Neural crest cell (in vitro differentiated cells): Measurements from ENCODE around the gene HSD3B7. TPM values are rescaled to one million over a fixed set of nuclear protein-coding genes. Genes with fewer than 3 reads are reported as not detected.
A peak's percentile ranks its signal among the peaks of the same experiment; 100 is the strongest.
"Not testable (repeated sequence)": the region's sequence is repeated elsewhere in the genome, so short reads cannot be mapped to it uniquely, and the experiment has no call there.

ENCODE experiments used
- DNase-seq: peaks from one replicate; pipeline ENCODE4 v3.0.0; 2021; ENCODE audit warnings: low read depth, mixed read lengths, low spot score
- H3K27ac Mint-ChIP-seq: one replicate; pipeline ENCODE4 v1.8.0; 2021; ENCODE audit warnings: mild to moderate bottlenecking, mixed read lengths; ENCODE audit not compliant: unreplicated experiment
- H3K27me3 Mint-ChIP-seq: 2 replicates; pipeline ENCODE4 v1.8.0; 2021; ENCODE audit warnings: low read depth, mild to moderate bottlenecking, mixed read lengths
- H3K36me3 Mint-ChIP-seq: 2 replicates; pipeline ENCODE4 v1.8.0; 2021; ENCODE audit warnings: low read depth, mild to moderate bottlenecking, mixed read lengths
- H3K4me1 Mint-ChIP-seq: 2 replicates; pipeline ENCODE4 v1.8.0; 2021; ENCODE audit warnings: mixed read lengths
- H3K4me3 Mint-ChIP-seq: one replicate; pipeline ENCODE4 v1.8.0; 2021; ENCODE audit warnings: mild to moderate bottlenecking, mixed read lengths
- H3K9me3 Mint-ChIP-seq: 2 replicates; pipeline ENCODE4 v1.8.0; 2021; ENCODE audit warnings: mixed read lengths
- long read RNA-seq: library from polyadenylated mRNA; unstranded; transcript quantifications from one replicate; pipeline ENCODE4 v2.0.0, GENCODE V29; 2020
- total RNA-seq: library from RNA; stranded (reverse); gene quantifications from 2 replicates; pipeline ENCODE4 v1.2.1, GENCODE V29; 2021
- TF ChIP-seq, protein P1 (sequence below): fragments of 200-600 bp; sonication (generic); conservative IDR thresholded peaks from 2 replicates; pipeline ENCODE4 v1.5.0; 2021; ENCODE audit warnings: antibody characterized with exemption, mild to moderate bottlenecking

The HSD3B7 gene
- 1.9 and 2.3 TPM in 2 replicates for total RNA-seq
- long read RNA-seq, partial matches to known transcripts = 0 of 1 reads
- long read RNA-seq, other reads (novel, unspliced or antisense) = 0 of 1 reads

DNA sequence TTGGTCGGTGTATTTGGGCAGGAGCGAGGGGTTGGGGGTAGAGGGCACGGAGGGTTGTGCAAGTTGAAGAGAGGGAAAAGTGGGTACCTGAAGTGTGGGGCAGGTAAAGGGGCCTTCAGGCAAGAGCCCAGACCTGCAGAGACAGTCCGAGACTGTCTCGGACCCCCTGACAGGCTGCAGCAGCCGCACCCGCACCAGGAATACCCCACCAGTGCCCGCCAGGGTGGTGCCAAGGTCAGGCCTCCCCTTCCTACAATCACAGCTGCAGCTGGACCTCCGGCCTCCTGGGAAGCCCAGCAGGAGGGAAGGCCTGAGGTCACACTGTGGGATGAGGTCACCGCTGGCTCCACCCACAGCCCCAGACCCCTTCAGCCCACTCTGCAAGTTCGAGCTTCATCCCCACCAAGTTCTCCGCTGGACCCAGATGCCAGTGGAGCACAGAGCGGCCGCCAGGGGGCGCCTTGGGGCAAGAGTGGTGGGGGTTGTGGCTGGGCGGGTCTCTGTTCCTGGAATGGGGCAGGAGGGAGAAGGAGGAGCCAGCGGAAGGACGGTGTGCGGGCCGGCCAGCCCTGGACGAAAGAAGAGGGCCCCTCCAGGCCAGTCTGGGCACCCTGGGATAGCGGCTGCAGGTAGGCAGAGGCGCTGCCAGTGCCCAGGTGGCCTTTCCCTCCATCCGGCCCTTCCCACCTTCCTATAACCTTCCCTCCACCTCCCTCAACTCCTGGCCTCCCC lies at the start of gene HSD3B7:
HSD3B7 (plus strand) TSS at position 539 of the 732 bp plus-strand sequence. CDS start 452 bp downstream, outside the sequence.
- H3K27me3 Mint-ChIP-seq = no peaks in the 10 kb centered on the region
- peaks cover 9% of the 10 kb centered on the region for H3K36me3 Mint-ChIP-seq
- H3K4me1 Mint-ChIP-seq = no peaks in the 10 kb centered on the region
- DNase-seq = peak; percentile 96
- H3K27ac Mint-ChIP-seq = no peak within 1 kb of the TSS
- no peak within 1 kb of the TSS for H3K4me3 Mint-ChIP-seq
- no peaks in the 10 kb centered on the region for H3K9me3 Mint-ChIP-seq
- TF ChIP-seq, protein P1, sequence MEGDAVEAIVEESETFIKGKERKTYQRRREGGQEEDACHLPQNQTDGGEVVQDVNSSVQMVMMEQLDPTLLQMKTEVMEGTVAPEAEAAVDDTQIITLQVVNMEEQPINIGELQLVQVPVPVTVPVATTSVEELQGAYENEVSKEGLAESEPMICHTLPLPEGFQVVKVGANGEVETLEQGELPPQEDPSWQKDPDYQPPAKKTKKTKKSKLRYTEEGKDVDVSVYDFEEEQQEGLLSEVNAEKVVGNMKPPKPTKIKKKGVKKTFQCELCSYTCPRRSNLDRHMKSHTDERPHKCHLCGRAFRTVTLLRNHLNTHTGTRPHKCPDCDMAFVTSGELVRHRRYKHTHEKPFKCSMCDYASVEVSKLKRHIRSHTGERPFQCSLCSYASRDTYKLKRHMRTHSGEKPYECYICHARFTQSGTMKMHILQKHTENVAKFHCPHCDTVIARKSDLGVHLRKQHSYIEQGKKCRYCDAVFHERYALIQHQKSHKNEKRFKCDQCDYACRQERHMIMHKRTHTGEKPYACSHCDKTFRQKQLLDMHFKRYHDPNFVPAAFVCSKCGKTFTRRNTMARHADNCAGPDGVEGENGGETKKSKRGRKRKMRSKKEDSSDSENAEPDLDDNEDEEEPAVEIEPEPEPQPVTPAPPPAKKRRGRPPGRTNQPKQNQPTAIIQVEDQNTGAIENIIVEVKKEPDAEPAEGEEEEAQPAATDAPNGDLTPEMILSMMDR = peak; percentile 90

DNA sequence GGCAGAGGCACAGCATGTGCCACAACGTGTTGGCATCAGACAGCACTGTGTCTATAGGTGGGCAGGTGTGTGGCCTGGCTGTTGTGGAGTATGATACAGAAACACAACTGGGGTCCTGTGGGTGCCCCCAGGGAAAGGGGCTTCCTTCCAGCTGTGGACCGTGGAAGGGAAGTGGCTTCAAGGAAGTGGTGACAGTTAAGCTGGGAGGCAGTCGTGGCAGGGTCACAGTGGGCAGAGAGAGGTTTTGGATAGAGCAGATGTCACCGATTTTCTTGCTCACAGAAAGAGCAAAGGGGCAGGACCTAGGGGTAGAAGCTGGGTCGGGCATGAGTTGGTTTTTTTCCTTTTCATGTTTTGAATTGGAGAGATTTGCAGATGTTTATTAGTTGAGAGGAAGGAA lies 47.3 kb upstream of the HSD3B7 start:
- H3K4me3 Mint-ChIP-seq = peak overlapping the region; percentile 21
- no peaks in the 10 kb centered on the region for H3K27me3 Mint-ChIP-seq
- H3K27ac Mint-ChIP-seq = no peak overlapping the region
- no peaks in the 10 kb centered on the region for H3K9me3 Mint-ChIP-seq
- H3K36me3 Mint-ChIP-seq = peaks cover 10% of the 10 kb centered on the region
- no peak for DNase-seq
- peaks cover 14% of the 10 kb centered on the region for H3K4me1 Mint-ChIP-seq
- TF ChIP-seq, protein P1 = no peak

DNA sequence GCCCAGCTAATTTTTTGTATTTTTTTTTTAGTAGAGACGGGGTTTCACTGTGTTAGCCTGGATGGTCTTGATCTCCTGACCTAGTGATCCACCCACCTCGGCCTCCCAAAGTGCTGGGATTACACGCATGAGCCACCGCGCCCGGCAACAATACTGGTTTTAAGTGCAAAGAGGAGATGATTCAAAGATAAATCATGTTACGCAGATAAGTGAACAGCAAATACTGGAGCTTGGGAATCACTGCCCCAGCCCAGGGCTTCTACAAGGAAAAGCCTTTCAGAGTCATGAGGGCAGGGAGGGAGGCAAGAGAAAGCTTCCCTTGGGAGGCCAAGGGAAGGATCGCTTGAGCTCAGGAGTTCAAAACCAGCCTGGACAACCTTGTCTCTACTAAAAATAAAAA lies 45.4 kb upstream of the HSD3B7 start:
- H3K27me3 Mint-ChIP-seq, H3K9me3 Mint-ChIP-seq, DNase-seq, H3K27ac Mint-ChIP-seq, H3K4me3 Mint-ChIP-seq: not testable (repeated sequence)
- Mint-ChIP-seq H3K36me3 (peaks cover 18% of the 10 kb centered on the region), H3K4me1 (peaks cover 16% of the 10 kb centered on the region)

DNA sequence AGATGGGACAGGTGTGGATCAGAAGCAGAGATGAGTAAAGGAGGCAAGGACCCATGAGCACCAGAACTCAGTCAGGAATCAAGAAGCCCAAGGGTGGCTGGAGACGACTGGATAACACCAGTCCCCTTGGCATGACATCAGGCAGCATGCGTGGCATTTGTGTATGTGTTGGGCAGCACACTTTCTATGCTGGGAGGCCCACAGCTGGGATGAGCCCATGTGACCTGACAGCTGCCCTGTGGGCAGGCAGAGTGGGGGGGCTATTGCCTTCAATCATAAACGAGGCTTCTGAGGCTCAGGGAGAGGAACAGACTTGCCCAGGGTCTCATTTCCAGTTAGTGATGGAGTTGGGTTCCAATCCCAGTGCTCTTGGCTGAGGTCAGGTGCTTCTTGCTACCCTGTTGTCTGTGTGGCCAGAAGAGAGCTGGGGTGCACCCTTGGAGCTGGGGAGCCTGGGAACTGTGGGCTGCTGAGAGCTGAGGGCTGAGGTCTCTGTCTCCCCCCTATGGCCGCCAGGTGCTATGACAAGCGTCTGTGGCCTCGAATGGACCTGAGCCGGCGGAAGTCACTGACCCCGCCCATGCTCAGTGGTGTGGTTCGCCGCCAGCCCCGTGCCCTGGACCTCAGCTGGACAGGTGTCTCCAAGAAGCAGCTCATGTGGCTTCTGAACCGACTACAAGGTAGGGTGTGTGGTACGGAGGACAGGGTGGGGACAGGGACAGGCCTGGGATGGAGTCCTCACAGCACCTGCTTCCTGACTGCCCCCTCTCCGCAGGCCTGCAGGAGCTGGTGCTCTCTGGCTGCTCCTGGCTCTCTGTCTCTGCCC lies 43.2 kb upstream of the HSD3B7 start:
- no peak overlapping the region for H3K27ac Mint-ChIP-seq
- peaks cover 15% of the 10 kb centered on the region for H3K4me1 Mint-ChIP-seq
- peaks cover 19% of the 10 kb centered on the region for H3K36me3 Mint-ChIP-seq
- peak; percentile 67 for DNase-seq
- H3K9me3 Mint-ChIP-seq = no peaks in the 10 kb centered on the region
- TF ChIP-seq, protein P1 = peak; percentile 86
- no peaks in the 10 kb centered on the region for H3K27me3 Mint-ChIP-seq
- H3K4me3 Mint-ChIP-seq = peak overlapping the region; percentile 27

DNA sequence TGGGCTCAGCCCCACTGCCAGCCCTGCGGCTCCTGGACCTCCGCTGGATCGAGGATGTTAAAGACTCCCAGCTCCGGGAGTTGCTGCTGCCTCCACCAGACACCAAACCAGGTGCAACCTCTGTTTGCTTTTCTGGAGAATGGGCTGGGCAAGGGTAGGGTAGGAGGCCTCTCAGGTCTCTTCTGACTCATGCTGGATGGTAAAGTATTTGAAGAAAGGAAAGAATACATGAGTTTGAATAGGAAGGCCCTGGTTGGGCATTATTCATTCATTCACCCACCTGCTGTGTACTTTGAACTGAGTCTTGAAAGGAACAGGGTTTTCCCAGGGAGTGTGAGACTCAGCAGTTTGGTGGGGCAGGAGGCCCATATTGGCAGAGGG lies 42.6 kb upstream of the HSD3B7 start:
- Mint-ChIP-seq H3K9me3 (no peaks in the 10 kb centered on the region), H3K27me3 (no peaks in the 10 kb centered on the region), H3K36me3 (peaks cover 16% of the 10 kb centered on the region), H3K4me1 (peaks cover 15% of the 10 kb centered on the region), H3K27ac (no peak overlapping the region), H3K4me3 (no peak overlapping the region)
- TF ChIP-seq, protein P1 = no peak
- DNase-seq = no peak
